Mesothelial cell of epicardium (in vitro differentiated cells): ENCODE data around the gene EMC10. TPM values are rescaled to one million over a fixed set of nuclear protein-coding genes. Genes with fewer than 3 reads are reported as not detected.

Source experiments
- DNase-seq, 2 experiments: peaks; one replicate each; pipeline ENCODE4 v3.0.0; 2021; ENCODE audit warnings: low spot score in 2 of 2; ENCODE audit not compliant: unreplicated experiment in 2 of 2
- H3K27ac Mint-ChIP-seq: 2 replicates; pipeline ENCODE4 v1.8.0; 2021; ENCODE audit warnings: mixed read lengths
- H3K27me3 Mint-ChIP-seq: 2 replicates; pipeline ENCODE4 v1.8.0; 2021; ENCODE audit warnings: low read depth, mixed read lengths
- H3K36me3 Mint-ChIP-seq: 2 replicates; pipeline ENCODE4 v1.8.0; 2021; ENCODE audit warnings: mixed read lengths
- H3K4me1 Mint-ChIP-seq: 2 replicates; pipeline ENCODE4 v1.8.0; 2021; ENCODE audit warnings: mixed read lengths
- H3K4me3 Mint-ChIP-seq: 2 replicates; pipeline ENCODE4 v1.8.0; 2021; ENCODE audit warnings: mild to moderate bottlenecking, moderate library complexity, mixed read lengths
- H3K9me3 Mint-ChIP-seq: 2 replicates; pipeline ENCODE4 v1.8.0; 2021; ENCODE audit warnings: mixed read lengths
- CTCF ChIP-seq: fragments of 200-600 bp; sonication (generic); IDR thresholded peaks from one replicate; pipeline ENCODE4 v1.5.0; 2021; ENCODE audit warnings: antibody characterized with exemption; ENCODE audit not compliant: unreplicated experiment
- total RNA-seq: library from RNA; stranded (reverse); gene quantifications from 3 replicates; pipeline ENCODE4 v1.2.1, GENCODE V29; 2021

EMC10 gene
- total RNA-seq, 1 donor from 2014 or later = 176 TPM

GRCh38 chr19:50488389-50489194, 12.3 kb downstream of the EMC10 start:
- no peak for DNase-seq
- Mint-ChIP-seq H3K27ac (peak overlapping the region; percentile 68), H3K4me1 (peaks cover 38% of the 10 kb centered on the region), H3K9me3 (no peaks in the 10 kb centered on the region), H3K4me3 (peak overlapping the region; percentile 55), H3K36me3 (peaks cover 11% of the 10 kb centered on the region), H3K27me3 (peaks cover 60% of the 10 kb centered on the region)
- no peak for TF ChIP-seq CTCF

- DNase-seq = no peak
- peak overlapping the region; percentile 55 for H3K4me3 Mint-ChIP-seq
Observed at GRCh38 chr19:50489461-50490011, 13.2 kb downstream of the EMC10 start.

GRCh38 chr19:50490411-50490811, 14.1 kb downstream of the EMC10 start:
- Mint-ChIP-seq H3K9me3 (no peaks in the 10 kb centered on the region), H3K4me1 (peaks cover 38% of the 10 kb centered on the region), H3K27me3 (peaks cover 78% of the 10 kb centered on the region), H3K27ac (no peak overlapping the region), H3K4me3 (no peak overlapping the region), H3K36me3 (peaks cover 10% of the 10 kb centered on the region)
- no peak for TF ChIP-seq CTCF
- no peak for DNase-seq

More at GRCh38 chr19:50489461-50490011, 13.2 kb downstream of the EMC10 start:
- Mint-ChIP-seq H3K4me1 (peaks cover 38% of the 10 kb centered on the region), H3K27me3 (peaks cover 69% of the 10 kb centered on the region), H3K9me3 (no peaks in the 10 kb centered on the region), H3K36me3 (peaks cover 11% of the 10 kb centered on the region), H3K27ac (no peak overlapping the region)
- no peak for TF ChIP-seq CTCF

- peaks cover 6% of the 10 kb centered on the region for H3K36me3 Mint-ChIP-seq
- no peak for TF ChIP-seq CTCF
- no peak for DNase-seq
- peaks cover 38% of the 10 kb centered on the region for H3K4me1 Mint-ChIP-seq
- no peaks in the 10 kb centered on the region for H3K9me3 Mint-ChIP-seq
- H3K4me3 Mint-ChIP-seq = peak overlapping the region; percentile 14
- peaks cover 82% of the 10 kb centered on the region for H3K27me3 Mint-ChIP-seq
- H3K27ac Mint-ChIP-seq = peak overlapping the region; percentile 11
Observed at GRCh38 chr19:50490991-50491472, 14.7 kb downstream of the EMC10 start.

- Mint-ChIP-seq H3K9me3 (no peaks in the 10 kb centered on the region), H3K4me3 (peak overlapping the region; percentile 46), H3K27ac (no peak overlapping the region), H3K36me3 (peaks cover 6% of the 10 kb centered on the region), H3K4me1 (peaks cover 38% of the 10 kb centered on the region), H3K27me3 (peaks cover 80% of the 10 kb centered on the region)
- TF ChIP-seq CTCF = no peak
- DNase-seq = no peak
Observed at GRCh38 chr19:50492303-50493052, 16.2 kb downstream of the EMC10 start.
